M059J (cell line): ENCODE data around the gene CTNNB1. TPM values are rescaled to one million over a fixed set of nuclear protein-coding genes. Genes with fewer than 3 reads are reported as not detected.

Experiments
- DNase-seq: peaks from one replicate; pipeline ENCODE4 v3.0.0-alpha.2; 2012; ENCODE audit warnings: low read depth
- total RNA-seq: library from RNA; depleted of rRNA; stranded (reverse); fragments of >200 nt; shearing (Covaris generic); gene quantifications from 2 replicates; pipeline ENCODE4 v1.2.3, GENCODE V29; 2014; rRNA removed

Gene CTNNB1
- 261 and 368 TPM in 2 replicates for total RNA-seq

GRCh38 chr3:41198950-41199865 is at the start of gene CTNNB1:
Gene CTNNB1 (plus strand): TSS chr3:41199505. CDS start chr3:41224069, 24,564 bp downstream.
- peak; percentile 78 for DNase-seq

- DNase-seq = no peak
Measured at GRCh38 chr3:41155834-41156233, 43.5 kb upstream of the CTNNB1 start.

- DNase-seq = peak; percentile 22
Measured at GRCh38 chr3:41158947-41159346, 40.4 kb upstream of the CTNNB1 start.

- DNase-seq = peak; percentile 43
Measured at GRCh38 chr3:41159588-41160189, 39.6 kb upstream of the CTNNB1 start.

- no peak for DNase-seq
Measured at GRCh38 chr3:41162541-41162940, 36.8 kb upstream of the CTNNB1 start.

- DNase-seq = no peak
Measured at GRCh38 chr3:41163006-41163405, 36.3 kb upstream of the CTNNB1 start.

GRCh38 chr3:41163421-41163820 is 35.9 kb upstream of the CTNNB1 start:
- no peak for DNase-seq

- DNase-seq = no peak
Measured at GRCh38 chr3:41164777-41165176, 34.5 kb upstream of the CTNNB1 start.

- DNase-seq = no peak
Measured at GRCh38 chr3:41167722-41168497, 31.4 kb upstream of the CTNNB1 start.

- DNase-seq = no peak
Measured at GRCh38 chr3:41169023-41169422, 30.3 kb upstream of the CTNNB1 start.

GRCh38 chr3:41173926-41174885 is 25.1 kb upstream of the CTNNB1 start:
- DNase-seq = no peak

GRCh38 chr3:41175365-41175764 is 23.9 kb upstream of the CTNNB1 start:
- peak; percentile 30 for DNase-seq

- DNase-seq = no peak
Measured at GRCh38 chr3:41176596-41176995, 22.7 kb upstream of the CTNNB1 start.

- DNase-seq = no peak
Measured at GRCh38 chr3:41178576-41178975, 20.7 kb upstream of the CTNNB1 start.

- no peak for DNase-seq
Measured at GRCh38 chr3:41180396-41180795, 18.9 kb upstream of the CTNNB1 start.

GRCh38 chr3:41182504-41183059 is 16.7 kb upstream of the CTNNB1 start:
- DNase-seq = no peak

- DNase-seq = no peak
Measured at GRCh38 chr3:41184394-41184793, 14.9 kb upstream of the CTNNB1 start.

GRCh38 chr3:41186297-41186696 is 13.0 kb upstream of the CTNNB1 start:
- no peak for DNase-seq

- DNase-seq = no peak
Measured at GRCh38 chr3:41188306-41188705, 11.0 kb upstream of the CTNNB1 start.

GRCh38 chr3:41190509-41191284 is 8.6 kb upstream of the CTNNB1 start:
- DNase-seq = no peak
